Stimulated activated effector memory CD8-positive, alpha-beta T cell treated with anti-CD3 and anti-CD28 coated beads, Interleukin-12 subunit alpha, Interleukin-12 subunit beta, amount 100 ng/mL, for 72 hours (primary cell): ENCODE results near the gene ASIC1.
"Not testable (repeated sequence)": the region's sequence is repeated elsewhere in the genome, so short reads cannot be mapped to it uniquely, and the experiment has no call there.

Source experiments
- ATAC-seq: fragments of 150-1000 bp; cut with Tn5 transposase; 2 replicates; pipeline ENCODE4 v1.10.0; 2021
- DNase-seq, 2 donors: peaks; one replicate each; pipeline ENCODE4 v3.0.0; 2021 to 2022; ENCODE audit warnings: low spot score in 2 of 2
- H3K27ac Mint-ChIP-seq: one replicate; pipeline ENCODE4 v1.8.0; 2022; ENCODE audit warnings: mild to moderate bottlenecking, mixed read lengths
- H3K36me3 Mint-ChIP-seq: one replicate; pipeline ENCODE4 v1.8.0; 2022; ENCODE audit warnings: mild to moderate bottlenecking, mixed read lengths
- H3K4me1 Mint-ChIP-seq: one replicate; pipeline ENCODE4 v1.8.0; 2022; ENCODE audit warnings: mixed read lengths
- H3K4me3 Mint-ChIP-seq: one replicate; pipeline ENCODE4 v1.8.0; 2022; ENCODE audit warnings: mild to moderate bottlenecking, mixed read lengths
- H3K9me3 Mint-ChIP-seq: one replicate; pipeline ENCODE4 v1.8.0; 2022; ENCODE audit warnings: mixed read lengths

ASIC1 gene

DNA sequence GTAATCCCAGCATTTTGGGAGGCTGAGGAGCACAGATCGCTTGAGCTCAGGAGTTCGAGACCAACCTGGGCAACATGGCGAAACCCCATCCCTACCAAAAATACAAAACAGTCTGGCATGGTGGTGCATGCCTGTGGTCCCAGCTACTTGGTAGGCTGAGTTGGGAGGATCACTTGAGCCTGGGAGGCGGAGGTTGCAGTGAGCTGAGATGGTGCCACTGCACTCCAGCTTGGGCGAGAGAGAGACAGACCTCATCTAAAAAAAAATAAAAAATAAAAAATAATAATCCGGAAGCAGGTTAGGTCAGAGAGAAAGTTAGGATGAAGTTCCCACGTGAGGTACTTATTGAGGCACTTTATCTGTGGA lies 27.0 kb downstream of the ASIC1 start:
- DNase-seq, H3K9me3 Mint-ChIP-seq: not testable (repeated sequence)
- peak overlapping the region; percentile 94 for H3K27ac Mint-ChIP-seq

DNA sequence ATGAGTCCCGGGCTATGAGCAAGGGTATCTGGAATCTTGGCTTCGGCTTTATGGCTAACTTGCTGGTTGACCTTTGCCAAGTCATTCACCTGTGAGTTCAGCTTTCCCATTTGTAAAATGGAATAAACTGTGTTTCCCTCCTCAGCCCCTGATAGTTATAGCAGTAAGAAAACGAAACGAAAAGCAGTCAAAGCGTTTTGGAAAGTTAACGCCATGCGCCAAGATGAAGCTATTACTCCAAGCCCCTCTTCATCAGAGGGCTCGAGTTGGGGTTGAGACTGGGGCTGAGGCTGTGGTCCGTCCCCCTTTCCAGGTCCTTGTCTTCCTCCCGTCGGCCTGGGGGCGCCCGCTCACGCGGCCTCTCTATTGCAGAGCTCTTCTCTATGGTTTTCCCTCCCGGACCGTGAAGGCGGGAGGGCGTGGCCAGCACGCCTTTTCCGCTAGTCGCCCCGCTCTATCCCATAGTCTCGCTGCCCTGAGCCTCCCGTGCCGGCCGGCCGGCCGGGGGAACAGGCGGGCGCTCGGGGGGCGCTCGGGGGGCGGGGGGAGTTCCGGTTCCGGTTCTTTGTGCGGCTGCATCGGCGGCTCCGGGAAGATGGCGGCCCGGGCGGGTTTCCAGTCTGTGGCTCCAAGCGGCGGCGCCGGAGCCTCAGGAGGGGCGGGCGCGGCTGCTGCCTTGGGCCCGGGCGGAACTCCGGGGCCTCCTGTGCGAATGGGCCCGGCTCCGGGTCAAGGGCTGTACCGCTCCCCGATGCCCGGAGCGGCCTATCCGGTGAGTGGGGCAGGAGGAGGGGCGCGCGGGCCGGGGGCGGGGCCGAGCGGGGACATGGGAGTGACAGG lies 27.6 kb downstream of the ASIC1 start, which contains the start of gene SMARCD1:
Gene SMARCD1, plus strand, starts transcription at position 568 of the 840 bp plus-strand sequence. Its CDS starts 28 bp downstream, at position 596.
- Mint-ChIP-seq H3K9me3 (no peaks in the 10 kb centered on the region), H3K27ac (peak within 1 kb of the TSS; percentile 94), H3K4me3 (peak within 1 kb of the TSS; percentile 86), H3K4me1 (peaks cover 41% of the 10 kb centered on the region), H3K36me3 (peaks cover 35% of the 10 kb centered on the region)
- DNase-seq (peak; percentile 63 to 88), ATAC-seq (peak; percentile 95)

More for the DNA sequence above, 27.0 kb downstream of the ASIC1 start:
- not testable (repeated sequence) for ATAC-seq
- Mint-ChIP-seq H3K36me3 (peaks cover 29% of the 10 kb centered on the region), H3K4me1 (peaks cover 41% of the 10 kb centered on the region), H3K4me3 (peak overlapping the region; percentile 86)

DNA sequence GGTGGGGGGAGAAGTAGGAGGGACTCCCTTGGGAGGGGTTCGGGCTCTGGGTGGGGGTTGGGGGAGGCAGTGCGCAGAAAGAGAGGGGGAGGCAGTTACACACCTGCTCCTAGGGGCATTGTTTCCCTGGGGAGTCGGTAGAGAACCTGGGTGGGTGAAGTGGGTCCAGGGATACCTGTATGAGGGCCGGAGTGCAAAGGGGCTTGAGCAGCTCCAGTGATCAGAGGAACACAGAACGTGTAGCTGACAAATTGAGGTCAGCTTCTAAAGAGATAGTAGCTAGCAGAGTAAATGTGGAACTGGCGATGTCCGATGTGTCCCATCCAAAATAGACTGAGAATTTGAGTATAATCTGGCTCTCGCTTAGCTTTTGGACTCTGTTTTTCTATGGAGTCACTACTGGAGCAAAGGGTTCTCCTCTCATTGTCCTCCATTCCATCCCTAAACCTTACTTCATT lies 28.2 kb downstream of the ASIC1 start:
- peaks cover 42% of the 10 kb centered on the region for H3K36me3 Mint-ChIP-seq
- H3K4me1 Mint-ChIP-seq: peaks cover 41% of the 10 kb centered on the region
- peak overlapping the region; percentile 94 for H3K27ac Mint-ChIP-seq
- ATAC-seq (no peak), DNase-seq (no peak)
- H3K9me3 Mint-ChIP-seq: no peaks in the 10 kb centered on the region
- H3K4me3 Mint-ChIP-seq: peak overlapping the region; percentile 86

DNA sequence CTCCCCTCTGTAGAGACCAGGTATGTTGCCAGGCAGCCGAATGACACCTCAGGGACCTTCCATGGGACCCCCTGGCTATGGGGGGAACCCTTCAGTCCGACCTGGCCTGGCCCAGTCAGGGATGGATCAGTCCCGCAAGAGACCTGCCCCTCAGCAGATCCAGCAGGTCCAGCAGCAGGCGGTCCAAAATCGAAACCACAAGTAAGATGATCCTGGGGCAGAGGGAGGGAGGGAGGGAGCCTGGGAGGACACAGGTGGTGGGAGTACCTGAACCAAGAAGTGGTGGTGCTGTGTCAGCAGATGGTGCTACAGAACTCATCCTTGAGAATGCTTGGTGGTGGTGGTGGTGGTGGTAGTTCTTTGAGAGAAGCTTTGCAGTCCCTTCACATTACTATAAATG lies 28.8 kb downstream of the ASIC1 start:
- Mint-ChIP-seq H3K36me3 (peaks cover 47% of the 10 kb centered on the region), H3K27ac (no peak overlapping the region), H3K4me3 (peak overlapping the region; percentile 86)

DNA sequence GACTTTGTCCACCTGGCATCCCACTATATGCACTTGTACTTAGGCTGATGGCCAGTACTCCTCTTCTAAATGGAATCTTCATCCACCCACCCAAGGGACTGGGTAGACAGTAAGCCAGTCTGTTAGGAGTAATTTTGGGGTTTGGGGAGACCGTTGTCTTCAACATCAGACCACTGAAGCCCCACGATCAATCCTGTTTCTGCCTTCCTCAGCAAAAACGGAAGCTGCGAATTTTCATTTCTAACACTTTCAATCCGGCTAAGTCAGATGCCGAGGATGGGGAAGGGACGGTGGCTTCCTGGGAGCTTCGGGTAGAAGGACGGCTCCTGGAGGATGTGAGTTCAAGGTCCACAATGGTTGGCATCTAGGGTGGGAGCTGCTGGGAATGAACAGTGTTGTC lies 29.8 kb downstream of the ASIC1 start:
- no peaks in the 10 kb centered on the region for H3K9me3 Mint-ChIP-seq
- ATAC-seq (no peak), DNase-seq (no peak)
- no peak overlapping the region for H3K4me3 Mint-ChIP-seq
- H3K4me1 Mint-ChIP-seq: peaks cover 41% of the 10 kb centered on the region
- peak overlapping the region; percentile 68 for H3K27ac Mint-ChIP-seq
- H3K36me3 Mint-ChIP-seq: peaks cover 57% of the 10 kb centered on the region

More for the DNA sequence above, 28.8 kb downstream of the ASIC1 start:
- Mint-ChIP-seq H3K9me3 (no peaks in the 10 kb centered on the region), H3K4me1 (peaks cover 41% of the 10 kb centered on the region)
- DNase-seq (no peak), ATAC-seq (no peak)

DNA sequence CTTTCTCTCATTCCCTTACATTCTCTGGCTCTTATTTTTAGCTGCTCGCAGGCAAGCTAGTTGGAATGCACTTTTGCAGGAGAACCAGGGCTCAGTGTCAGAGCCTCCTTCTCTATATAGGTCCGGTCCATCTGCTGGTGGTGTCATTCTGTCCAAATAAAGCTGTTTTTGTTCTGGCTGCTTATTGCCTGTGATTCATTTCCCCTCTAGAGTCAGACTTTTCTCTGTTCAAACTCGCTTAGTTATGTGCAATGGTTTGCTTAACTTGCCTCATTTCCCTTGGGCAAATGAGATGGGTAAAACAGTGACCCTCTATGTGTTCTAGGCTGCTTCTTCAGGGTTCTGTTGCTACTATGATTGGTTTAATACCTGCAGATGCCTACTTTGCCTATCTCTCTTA lies 30.6 kb downstream of the ASIC1 start:
- Mint-ChIP-seq H3K4me3 (peak overlapping the region; percentile 11), H3K4me1 (peaks cover 41% of the 10 kb centered on the region), H3K27ac (peak overlapping the region; percentile 68), H3K9me3 (no peaks in the 10 kb centered on the region), H3K36me3 (peaks cover 65% of the 10 kb centered on the region)
- ATAC-seq (no peak), DNase-seq (no peak)

GRCh38 chr12:50088577-50089335 lies 31.4 kb downstream of the ASIC1 start:
- H3K4me3 Mint-ChIP-seq: peak overlapping the region; percentile 11
- peaks cover 36% of the 10 kb centered on the region for H3K4me1 Mint-ChIP-seq
- DNase-seq (peak; percentile 45 to 75), ATAC-seq (peak; percentile 53)
- peak overlapping the region; percentile 68 for H3K27ac Mint-ChIP-seq
- peaks cover 73% of the 10 kb centered on the region for H3K36me3 Mint-ChIP-seq
- H3K9me3 Mint-ChIP-seq: no peaks in the 10 kb centered on the region

DNA sequence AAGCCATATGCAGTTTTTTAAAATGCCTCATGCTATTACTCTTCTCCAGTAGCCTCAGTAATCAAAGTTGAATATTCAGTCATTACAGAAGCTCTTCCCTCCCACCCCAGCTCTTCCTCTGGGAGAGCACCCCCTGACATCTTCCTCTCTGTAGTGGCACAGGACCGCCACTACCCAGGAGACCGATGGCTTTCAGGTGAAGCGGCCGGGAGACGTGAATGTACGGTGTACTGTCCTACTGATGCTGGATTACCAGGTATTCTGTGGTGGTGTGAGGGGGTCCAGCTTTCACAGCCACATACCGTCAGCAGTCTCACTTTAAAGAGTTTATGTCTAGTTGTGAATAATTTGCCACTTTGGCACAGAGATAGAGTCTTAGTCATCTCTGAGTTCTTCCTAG lies 32.3 kb downstream of the ASIC1 start:
- DNase-seq: no peak
- Mint-ChIP-seq H3K4me1 (peaks cover 34% of the 10 kb centered on the region), H3K27ac (peak overlapping the region; percentile 32), H3K9me3 (no peaks in the 10 kb centered on the region), H3K4me3 (no peak overlapping the region), H3K36me3 (peaks cover 82% of the 10 kb centered on the region)
- ATAC-seq: no peak

GRCh38 chr12:50090391-50090790 lies 33.0 kb downstream of the ASIC1 start:
- Mint-ChIP-seq H3K27ac (peak overlapping the region; percentile 32), H3K9me3 (no peaks in the 10 kb centered on the region), H3K36me3 (peaks cover 89% of the 10 kb centered on the region), H3K4me1 (peaks cover 34% of the 10 kb centered on the region), H3K4me3 (no peak overlapping the region)
- DNase-seq: no peak
- ATAC-seq: no peak

- Mint-ChIP-seq H3K9me3 (no peaks in the 10 kb centered on the region), H3K27ac (no peak overlapping the region), H3K4me3 (no peak overlapping the region), H3K4me1 (no peaks in the 10 kb centered on the region), H3K36me3 (peaks cover 89% of the 10 kb centered on the region)
- DNase-seq: no peak
- no peak for ATAC-seq
Measured at GRCh38 chr12:50097952-50098351, 40.6 kb downstream of the ASIC1 start.

- peaks cover 6% of the 10 kb centered on the region for H3K4me1 Mint-ChIP-seq
- no peaks in the 10 kb centered on the region for H3K9me3 Mint-ChIP-seq
- H3K27ac Mint-ChIP-seq: peak overlapping the region; percentile 92
- H3K36me3 Mint-ChIP-seq: peaks cover 74% of the 10 kb centered on the region
- DNase-seq: no peak
- no peak for ATAC-seq
- H3K4me3 Mint-ChIP-seq: no peak overlapping the region
Measured at GRCh38 chr12:50099302-50100008, 42.1 kb downstream of the ASIC1 start.

- ATAC-seq: no peak
- Mint-ChIP-seq H3K9me3 (no peaks in the 10 kb centered on the region), H3K27ac (peak overlapping the region; percentile 92), H3K36me3 (peaks cover 63% of the 10 kb centered on the region), H3K4me1 (peaks cover 6% of the 10 kb centered on the region), H3K4me3 (no peak overlapping the region)
- DNase-seq: no peak
Measured at GRCh38 chr12:50100561-50100960, 43.2 kb downstream of the ASIC1 start.

- DNase-seq (no peak), ATAC-seq (no peak)
- Mint-ChIP-seq H3K36me3 (peaks cover 52% of the 10 kb centered on the region), H3K4me3 (no peak overlapping the region), H3K9me3 (no peaks in the 10 kb centered on the region), H3K27ac (no peak overlapping the region), H3K4me1 (peaks cover 6% of the 10 kb centered on the region)
Measured at GRCh38 chr12:50101663-50102062, 44.3 kb downstream of the ASIC1 start.

- no peak for DNase-seq
- H3K9me3 Mint-ChIP-seq: no peaks in the 10 kb centered on the region
- no peak overlapping the region for H3K4me3 Mint-ChIP-seq
- H3K4me1 Mint-ChIP-seq: peaks cover 6% of the 10 kb centered on the region
- peaks cover 47% of the 10 kb centered on the region for H3K36me3 Mint-ChIP-seq
- H3K27ac Mint-ChIP-seq: peak overlapping the region; percentile 82
- no peak for ATAC-seq
Measured at GRCh38 chr12:50102131-50102531, 44.7 kb downstream of the ASIC1 start.
